AG09309 (cell line): Measurements from ENCODE around the gene CNIH1.
A peak's percentile ranks its signal among the peaks of the same experiment; 100 is the strongest.
"Not testable (repeated sequence)": the region's sequence is repeated elsewhere in the genome, so short reads cannot be mapped to it uniquely, and the experiment has no call there.

Experiments used
- DNase-seq: peaks from one replicate; pipeline ENCODE4 v3.0.0-alpha.2; 2010; ENCODE audit warnings: low read depth
- H3K4me3 ChIP-seq: 2 replicates; pipeline ENCODE4 v1.5.1; 2011; ENCODE audit warnings: mild to moderate bottlenecking, low read depth, low read length, moderate library complexity; ENCODE audit not compliant: control insufficient read depth
- TF ChIP-seq, protein P1 (sequence below): IDR thresholded peaks from 2 replicates; pipeline ENCODE4 v1.5.1; 2011; ENCODE audit warnings: mild to moderate bottlenecking, low read depth, low read length, inconsistent platforms; ENCODE audit not compliant: insufficient read depth, control insufficient read depth; ENCODE audit errors: missing control alignments

The CNIH1 gene

DNA sequence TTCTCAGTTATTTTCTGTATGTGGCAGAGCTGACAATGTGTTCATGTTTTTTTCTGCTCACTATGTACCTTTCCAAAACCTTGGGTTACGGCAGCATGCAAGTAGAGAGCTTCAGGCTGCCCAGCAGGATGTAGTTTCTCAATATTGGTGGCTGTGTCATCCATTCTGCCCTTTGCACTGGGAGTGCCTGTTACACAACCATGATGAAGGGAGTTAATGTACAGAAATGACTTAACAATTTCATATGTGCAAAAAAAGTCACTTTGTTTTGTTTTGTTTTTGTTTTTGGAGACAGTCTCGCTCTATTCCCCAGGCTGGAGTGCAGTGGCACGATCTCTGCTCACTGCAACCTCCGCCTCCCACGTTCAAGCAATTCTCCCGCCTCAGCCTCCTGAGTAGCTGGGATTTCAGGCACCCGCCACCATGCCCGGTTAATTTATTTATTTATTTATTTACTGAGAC lies 6.1 kb upstream of the CNIH1 start:
- TF ChIP-seq, protein P1, sequence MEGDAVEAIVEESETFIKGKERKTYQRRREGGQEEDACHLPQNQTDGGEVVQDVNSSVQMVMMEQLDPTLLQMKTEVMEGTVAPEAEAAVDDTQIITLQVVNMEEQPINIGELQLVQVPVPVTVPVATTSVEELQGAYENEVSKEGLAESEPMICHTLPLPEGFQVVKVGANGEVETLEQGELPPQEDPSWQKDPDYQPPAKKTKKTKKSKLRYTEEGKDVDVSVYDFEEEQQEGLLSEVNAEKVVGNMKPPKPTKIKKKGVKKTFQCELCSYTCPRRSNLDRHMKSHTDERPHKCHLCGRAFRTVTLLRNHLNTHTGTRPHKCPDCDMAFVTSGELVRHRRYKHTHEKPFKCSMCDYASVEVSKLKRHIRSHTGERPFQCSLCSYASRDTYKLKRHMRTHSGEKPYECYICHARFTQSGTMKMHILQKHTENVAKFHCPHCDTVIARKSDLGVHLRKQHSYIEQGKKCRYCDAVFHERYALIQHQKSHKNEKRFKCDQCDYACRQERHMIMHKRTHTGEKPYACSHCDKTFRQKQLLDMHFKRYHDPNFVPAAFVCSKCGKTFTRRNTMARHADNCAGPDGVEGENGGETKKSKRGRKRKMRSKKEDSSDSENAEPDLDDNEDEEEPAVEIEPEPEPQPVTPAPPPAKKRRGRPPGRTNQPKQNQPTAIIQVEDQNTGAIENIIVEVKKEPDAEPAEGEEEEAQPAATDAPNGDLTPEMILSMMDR: no peak
- H3K4me3 ChIP-seq: no peak overlapping the region
- DNase-seq: no peak

DNA sequence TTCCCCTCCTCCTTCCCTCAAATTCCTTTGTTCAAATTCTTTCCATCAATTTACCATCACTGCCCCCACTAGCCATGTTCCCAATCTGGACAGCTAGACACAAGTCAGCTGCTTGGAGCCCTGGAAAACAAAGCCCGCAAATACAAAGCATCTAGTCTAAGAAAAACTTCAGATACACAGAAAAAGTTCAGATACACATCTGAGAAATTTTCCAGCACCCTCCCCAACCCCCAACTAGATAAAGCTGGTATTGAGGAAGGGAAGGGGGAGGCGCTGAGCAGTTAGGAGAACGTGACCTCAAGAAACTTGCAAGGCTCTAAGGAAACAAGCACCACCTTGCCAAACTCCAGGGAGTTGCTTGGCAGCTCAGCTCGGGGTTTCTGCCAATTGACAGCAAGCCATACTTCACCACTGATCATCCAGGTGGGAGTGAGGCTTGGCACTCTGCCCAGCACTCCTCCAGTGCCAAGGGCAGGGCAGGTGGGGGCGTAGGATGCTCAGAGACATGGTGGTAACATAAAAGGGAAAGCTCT lies 5.1 kb upstream of the CNIH1 start:
- H3K4me3 ChIP-seq: no peak overlapping the region
- no peak for DNase-seq
- TF ChIP-seq, protein P1: no peak

DNA sequence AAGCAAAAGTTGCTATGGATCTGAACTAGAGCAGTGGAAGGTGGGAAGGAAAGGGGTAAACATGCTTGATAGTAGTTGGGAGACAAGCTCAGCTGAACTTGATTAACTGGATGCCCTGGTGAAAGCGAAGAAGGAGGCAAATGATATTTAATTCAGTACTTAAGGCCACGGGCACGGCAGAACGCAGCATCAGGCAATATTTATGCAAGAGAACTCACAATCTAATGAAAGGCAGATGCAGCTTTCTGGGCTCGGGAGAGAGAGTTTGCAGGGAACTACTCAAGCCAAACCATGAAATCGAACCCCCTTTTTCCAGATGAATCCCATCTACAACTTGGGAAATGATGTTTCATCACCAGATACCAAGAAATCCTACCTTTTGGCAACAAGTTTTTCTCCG lies 3.5 kb upstream of the CNIH1 start:
- DNase-seq: peak; percentile 61
- TF ChIP-seq, protein P1: no peak
- peak overlapping the region; percentile 19 for H3K4me3 ChIP-seq

DNA sequence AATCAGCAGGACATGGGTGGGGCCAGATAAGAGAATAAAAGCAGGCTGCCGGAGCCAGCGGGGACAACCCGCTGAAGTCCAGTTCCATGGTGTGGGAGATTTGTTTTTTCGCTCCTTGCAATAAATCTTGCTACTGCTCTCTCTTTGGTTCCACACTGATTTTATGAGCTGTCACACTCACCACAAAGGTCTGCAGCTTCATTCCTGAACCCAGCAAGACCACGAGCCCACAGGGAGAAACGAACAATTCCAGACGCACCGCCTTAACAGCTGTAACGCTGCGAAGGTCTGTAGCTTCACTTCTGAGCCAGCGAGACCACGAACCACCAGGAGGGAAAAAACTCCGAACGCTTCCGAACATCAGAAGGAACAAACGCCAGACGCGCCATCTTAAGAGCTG lies 2.8 kb upstream of the CNIH1 start:
- H3K4me3 ChIP-seq: peak overlapping the region; percentile 19
- DNase-seq: peak; percentile 75
- TF ChIP-seq, protein P1: no peak

DNA sequence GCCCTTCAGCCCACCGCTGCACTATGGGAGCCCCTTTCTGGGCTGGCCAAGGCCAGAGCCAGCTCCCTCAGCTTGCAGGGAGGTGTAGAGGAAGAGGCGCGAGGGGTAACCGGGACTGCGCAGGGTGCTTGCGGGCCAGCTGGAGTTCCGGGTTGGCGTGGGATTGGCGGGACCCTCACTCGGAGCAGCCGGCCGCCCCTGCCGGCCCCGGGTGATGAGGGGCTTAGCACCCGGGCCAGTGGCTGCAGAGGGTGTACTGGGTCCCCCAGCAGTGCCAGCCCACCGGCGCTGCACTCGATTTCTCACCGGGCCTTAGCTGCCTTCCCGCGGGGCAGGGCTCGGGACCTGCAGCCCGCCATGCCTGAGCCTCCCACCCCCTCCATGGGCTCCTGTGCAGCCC lies 1.8 kb upstream of the CNIH1 start:
- DNase-seq, H3K4me3 ChIP-seq: not testable (repeated sequence)

DNA sequence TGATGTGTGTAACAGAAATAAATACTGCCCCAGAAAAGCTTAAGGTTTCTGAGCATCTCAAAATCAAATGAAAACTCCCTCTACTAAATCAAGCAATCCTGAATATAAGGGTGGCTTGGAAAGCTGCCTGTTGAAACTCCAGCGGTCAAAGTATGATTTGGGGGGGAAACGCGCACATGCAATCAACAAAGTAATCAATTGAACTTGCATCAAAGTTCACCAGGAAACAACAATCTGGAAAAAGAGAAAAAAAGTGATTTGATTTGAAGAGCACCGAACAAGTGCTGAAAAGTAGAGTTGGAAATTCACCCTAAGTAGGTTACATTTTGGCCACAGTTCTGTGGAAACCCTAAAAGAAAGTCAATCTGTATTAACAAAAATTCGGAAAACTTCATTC lies 700 bp downstream of the CNIH1 start:
- TF ChIP-seq, protein P1: no peak
- peak overlapping the region; percentile 76 for H3K4me3 ChIP-seq
- no peak for DNase-seq

DNA sequence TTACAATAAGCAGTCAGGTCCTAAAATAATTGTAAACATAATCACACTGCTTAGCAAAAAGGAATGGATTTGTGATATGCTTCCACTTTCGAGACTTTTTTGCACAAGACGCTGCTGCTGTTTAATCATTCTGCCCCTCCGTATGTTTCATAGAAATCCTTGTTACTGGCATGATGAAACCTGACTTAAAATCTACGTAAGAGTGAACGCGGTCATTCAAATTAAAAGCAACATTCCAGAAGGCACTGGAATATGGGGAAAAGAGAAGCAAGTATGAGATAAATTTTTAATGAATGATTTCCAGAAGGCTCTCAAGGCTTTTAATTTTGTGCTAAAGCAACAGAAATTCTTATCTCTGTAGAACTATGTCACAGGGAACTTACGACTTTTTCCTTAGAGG lies 1.1 kb downstream of the CNIH1 start:
- DNase-seq: no peak
- TF ChIP-seq, protein P1: no peak
- H3K4me3 ChIP-seq: peak overlapping the region; percentile 76
